ENCODE measurements around the gene TMEM131. TPM values are rescaled to one million over a fixed set of nuclear protein-coding genes. Genes with fewer than 3 reads are reported as not detected.
"Not testable (repeated sequence)": the region's sequence is repeated elsewhere in the genome, so short reads cannot be mapped to it uniquely, and the experiment has no call there.

The TMEM131 gene, protein sequence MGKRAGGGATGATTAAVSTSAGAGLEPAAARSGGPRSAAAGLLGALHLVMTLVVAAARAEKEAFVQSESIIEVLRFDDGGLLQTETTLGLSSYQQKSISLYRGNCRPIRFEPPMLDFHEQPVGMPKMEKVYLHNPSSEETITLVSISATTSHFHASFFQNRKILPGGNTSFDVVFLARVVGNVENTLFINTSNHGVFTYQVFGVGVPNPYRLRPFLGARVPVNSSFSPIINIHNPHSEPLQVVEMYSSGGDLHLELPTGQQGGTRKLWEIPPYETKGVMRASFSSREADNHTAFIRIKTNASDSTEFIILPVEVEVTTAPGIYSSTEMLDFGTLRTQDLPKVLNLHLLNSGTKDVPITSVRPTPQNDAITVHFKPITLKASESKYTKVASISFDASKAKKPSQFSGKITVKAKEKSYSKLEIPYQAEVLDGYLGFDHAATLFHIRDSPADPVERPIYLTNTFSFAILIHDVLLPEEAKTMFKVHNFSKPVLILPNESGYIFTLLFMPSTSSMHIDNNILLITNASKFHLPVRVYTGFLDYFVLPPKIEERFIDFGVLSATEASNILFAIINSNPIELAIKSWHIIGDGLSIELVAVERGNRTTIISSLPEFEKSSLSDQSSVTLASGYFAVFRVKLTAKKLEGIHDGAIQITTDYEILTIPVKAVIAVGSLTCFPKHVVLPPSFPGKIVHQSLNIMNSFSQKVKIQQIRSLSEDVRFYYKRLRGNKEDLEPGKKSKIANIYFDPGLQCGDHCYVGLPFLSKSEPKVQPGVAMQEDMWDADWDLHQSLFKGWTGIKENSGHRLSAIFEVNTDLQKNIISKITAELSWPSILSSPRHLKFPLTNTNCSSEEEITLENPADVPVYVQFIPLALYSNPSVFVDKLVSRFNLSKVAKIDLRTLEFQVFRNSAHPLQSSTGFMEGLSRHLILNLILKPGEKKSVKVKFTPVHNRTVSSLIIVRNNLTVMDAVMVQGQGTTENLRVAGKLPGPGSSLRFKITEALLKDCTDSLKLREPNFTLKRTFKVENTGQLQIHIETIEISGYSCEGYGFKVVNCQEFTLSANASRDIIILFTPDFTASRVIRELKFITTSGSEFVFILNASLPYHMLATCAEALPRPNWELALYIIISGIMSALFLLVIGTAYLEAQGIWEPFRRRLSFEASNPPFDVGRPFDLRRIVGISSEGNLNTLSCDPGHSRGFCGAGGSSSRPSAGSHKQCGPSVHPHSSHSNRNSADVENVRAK (N-terminal part only)
- 25.4 and 59.4 TPM in 2 replicates for total RNA-seq (ENCODE audit: low replicate concordance)

GRCh38 chr2:97995734-97996624, at the start of gene TMEM131:
Gene TMEM131, minus strand, starts transcription at chr2:97995948. Its CDS starts 286 bp downstream, at chr2:97995662.
- Histone ChIP-seq H3K36me3 (no peaks in the 10 kb centered on the region), H3K9me3 (ENCODE audit: low read depth) (no peaks in the 10 kb centered on the region), H3K79me2 (ENCODE audit: low read depth) (peaks cover 43% of the 10 kb centered on the region), H3K27me3 (no peaks in the 10 kb centered on the region), H3K4me2 (peak within 1 kb of the TSS; percentile 86), H3K4me3 (peak within 1 kb of the TSS; percentile 61), H4K20me1 (ENCODE audit: low read depth) (peaks cover 25% of the 10 kb centered on the region), H3K27ac (peak within 1 kb of the TSS; percentile 91), H3K4me1 (peaks cover 13% of the 10 kb centered on the region), H2AFZ (replicated peaks) (peak within 1 kb of the TSS; percentile 96), H3K9ac (peak within 1 kb of the TSS; percentile 66), H3F3A (ENCODE audit: low read depth) (peaks cover 7% of the 10 kb centered on the region)
- Mint-ChIP-seq H3K4me1 (peaks cover 31% of the 10 kb centered on the region), H3K4me3 (peak within 1 kb of the TSS; percentile 96), H3K9me3 (no peaks in the 10 kb centered on the region), H3K27me3 (ENCODE audit: insufficient read depth, low read depth) (peaks cover 2% of the 10 kb centered on the region), H3K27ac (peak within 1 kb of the TSS; percentile 97), H3K36me3 (peaks cover 2% of the 10 kb centered on the region)
- peak; percentile 95 for DNase-seq (ENCODE audit: low spot score)
- TF ChIP-seq CTCF (IDR thresholded peaks at IDR 0.05) (no peak), EZH2 (IDR thresholded peaks at IDR 0.05) (no peak), EZH2phosphoT487 (IDR thresholded peaks at IDR 0.05) (no peak)

DNA sequence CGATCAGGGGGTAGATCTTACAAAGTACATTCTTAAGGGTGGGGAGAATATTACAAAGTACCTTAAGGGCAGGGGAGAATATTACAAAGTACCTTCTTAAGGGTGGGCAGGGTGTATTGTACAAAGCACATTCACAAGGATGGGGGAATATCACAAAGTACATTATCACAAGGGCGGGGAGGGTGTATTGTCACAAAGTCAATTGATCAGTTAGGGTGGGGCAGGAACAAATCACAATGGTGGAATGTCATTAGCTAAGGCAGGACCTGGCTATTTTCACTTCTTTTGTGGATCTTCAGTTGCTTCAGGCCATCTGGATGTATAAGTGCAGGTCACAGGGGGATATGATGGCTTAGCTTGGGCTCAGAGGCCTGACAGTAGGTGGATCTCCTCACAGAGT, 49.0 kb upstream of the TMEM131 start:
- H3K36me3 ChIP-seq; H3K27ac ChIP-seq; H3K27me3 ChIP-seq; H3K27ac Mint-ChIP-seq; H3K9me3 ChIP-seq (ENCODE audit: low read depth); H3K4me3 ChIP-seq; H3K4me1 Mint-ChIP-seq; H3K9ac ChIP-seq; H3K4me2 ChIP-seq; H3K4me1 ChIP-seq; H3K4me3 Mint-ChIP-seq; H4K20me1 ChIP-seq (ENCODE audit: low read depth); H2AFZ ChIP-seq (replicated peaks); H3F3A ChIP-seq (ENCODE audit: low read depth); H3K36me3 Mint-ChIP-seq; DNase-seq (ENCODE audit: low spot score); H3K27me3 Mint-ChIP-seq (ENCODE audit: insufficient read depth, low read depth); H3K79me2 ChIP-seq (ENCODE audit: low read depth): not testable (repeated sequence)
- H3K9me3 Mint-ChIP-seq = peaks cover 14% of the 10 kb centered on the region

GRCh38 chr2:98043101-98043500, 47.4 kb upstream of the TMEM131 start:
- Histone ChIP-seq H3K4me2 (no peak overlapping the region), H3F3A (ENCODE audit: low read depth) (no peaks in the 10 kb centered on the region), H3K9me3 (ENCODE audit: low read depth) (no peaks in the 10 kb centered on the region), H3K27me3 (no peaks in the 10 kb centered on the region), H3K9ac (no peak overlapping the region), H2AFZ (replicated peaks) (no peak overlapping the region), H4K20me1 (ENCODE audit: low read depth) (no peaks in the 10 kb centered on the region), H3K4me1 (no peaks in the 10 kb centered on the region), H3K4me3 (no peak overlapping the region), H3K79me2 (ENCODE audit: low read depth) (no peaks in the 10 kb centered on the region), H3K27ac (no peak overlapping the region), H3K36me3 (no peaks in the 10 kb centered on the region)
- Mint-ChIP-seq H3K27ac (no peak overlapping the region), H3K4me1 (no peaks in the 10 kb centered on the region), H3K27me3 (ENCODE audit: insufficient read depth, low read depth) (no peaks in the 10 kb centered on the region), H3K9me3 (peaks cover 14% of the 10 kb centered on the region), H3K36me3 (no peaks in the 10 kb centered on the region), H3K4me3 (no peak overlapping the region)
- no peak for TF ChIP-seq CTCF (IDR thresholded peaks at IDR 0.05)
- TF ChIP-seq EZH2phosphoT487 (IDR thresholded peaks at IDR 0.05) = no peak
- TF ChIP-seq EZH2 (IDR thresholded peaks at IDR 0.05) = no peak
- no peak for DNase-seq (ENCODE audit: low spot score)
